HCT116 (cell line): ENCODE results near the gene TIMM50. TPM values are rescaled to one million over a fixed set of nuclear protein-coding genes. Genes with fewer than 3 reads are reported as not detected.

Experiments
- ATAC-seq: fragments of 200-7000 bp; cut with Tn5 transposase; 2 replicates; pipeline ENCODE4 v1.9.1; 2020; ENCODE audit warnings: mild to moderate bottlenecking, moderate library complexity
- BruUV-seq: library from RNA; stranded (reverse); fragments of 400-500 nt; replicated peaks from 2 replicates; lab custom pipeline; 2021; lab: Mats Ljungman, UMichigan
- CTCF ChIA-PET: fragments of 300-600 bp; sonication (Branson Sonifier 250); formaldehyde crosslinking; loops from one replicate; lab custom pipeline; 2021; ENCODE audit warnings: antibody characterized with exemption; lab: Charles Lee
- POLR2A ChIA-PET: fragments of 300-600, 350-600 bp; sonication (Branson Sonifier 250); formaldehyde crosslinking; loops from one replicate; lab custom pipeline; 2021; ENCODE audit warnings: antibody characterized with exemption; lab: Charles Lee
- RAD21 ChIA-PET, 2 experiments: fragments of 300-600 bp; sonication (Branson Sonifier 250); formaldehyde crosslinking; loops; one replicate each; lab custom pipeline; 2023; ENCODE audit warnings: low total read pairs in 2 of 2; ENCODE audit not compliant: uncharacterized antibody in 2 of 2, unreplicated experiment in 2 of 2, low non-redundant PET in 1 of 2; lab: Charles Lee
- DNase-seq: peaks from one replicate; pipeline ENCODE4 v3.0.0-alpha.2; 2010; ENCODE audit warnings: low read depth, low spot score
- H2AFZ ChIP-seq: fragments of 200-600 bp; shearing (Covaris generic), sonication (generic); 2 replicates; pipeline ENCODE4 v1.6.1; 2017; ENCODE audit warnings: low read depth, mixed run types, mixed read lengths, antibody characterized with exemption, low read length; ENCODE audit not compliant: poor library complexity, severe bottlenecking
- H3K27ac ChIP-seq: 2 replicates; pipeline ENCODE4 v1.5.1; 2012; ENCODE audit warnings: low read depth, low read length
- H3K27me3 ChIP-seq: fragments of 200-600 bp; sonication (generic); 2 replicates; pipeline ENCODE4 v1.6.1; 2016; ENCODE audit warnings: mixed run types, low read length, mixed read lengths; ENCODE audit not compliant: insufficient read depth
- H3K36me3 ChIP-seq, 2 experiments: fragments of 200-500 bp in 1 of 2; fragments of 200-600 bp in 1 of 2; sonication (Bioruptor generic) in 1 of 2; sonication (generic) in 1 of 2; 2 replicates each; pipeline versions ENCODE4 v1.5.1 to v1.6.1; 2014 to 2016; ENCODE audit warnings: low read length in 2 of 2, inconsistent platforms in 1 of 2, mixed read lengths in 1 of 2, mixed run types in 1 of 2; ENCODE audit not compliant: insufficient read depth in 2 of 2, control insufficient read depth in 1 of 2
- H3K4me1 ChIP-seq, 2 experiments: fragments of 200-600 bp in 1 of 2; sonication (generic) in 1 of 2; 2 replicates each; pipeline versions ENCODE4 v1.5.1 to v1.6.1; 2012 to 2017; ENCODE audit warnings: low read length in 2 of 2, inconsistent platforms in 1 of 2, mild to moderate bottlenecking in 1 of 2, mixed read lengths in 1 of 2, mixed run types in 1 of 2, moderate library complexity in 1 of 2; ENCODE audit not compliant: insufficient read depth in 2 of 2, control insufficient read depth in 1 of 2
- H3K4me2 ChIP-seq: fragments of 200-600 bp; sonication (generic); 2 replicates; pipeline ENCODE4 v1.6.1; 2017; ENCODE audit warnings: mixed run types, low read length, mixed read lengths
- H3K4me3 ChIP-seq, 2 experiments: fragments of 200-600 bp in 1 of 2; sonication (generic) in 1 of 2; replicated peaks in 1 of 2; 2 replicates each; pipeline ENCODE4 v1.5.1; 2011 to 2016; ENCODE audit warnings: low read length in 2 of 2, control low read depth in 1 of 2, low read depth in 1 of 2, mild to moderate bottlenecking in 1 of 2, mixed read lengths in 1 of 2, mixed run types in 1 of 2
- H3K79me2 ChIP-seq: fragments of 200-600 bp; sonication (generic); 2 replicates; pipeline ENCODE4 v1.6.1; 2017; ENCODE audit warnings: mild to moderate bottlenecking, mixed run types, low read length, moderate library complexity, mixed read lengths; ENCODE audit not compliant: insufficient read depth
- H3K9ac ChIP-seq: fragments of 200-600 bp; sonication (generic); 2 replicates; pipeline ENCODE4 v1.6.1; 2016; ENCODE audit warnings: low read length, mixed read lengths
- H3K9me2 ChIP-seq: fragments of 200-600 bp; sonication (generic), shearing (Covaris generic); 2 replicates; pipeline ENCODE4 v1.6.1; 2017; ENCODE audit warnings: mixed run types, mild to moderate bottlenecking, moderate library complexity; ENCODE audit not compliant: insufficient read depth
- H3K9me3 ChIP-seq, 2 experiments: fragments of 200-500 bp in 1 of 2; fragments of 200-600 bp in 1 of 2; sonication (Bioruptor generic) in 1 of 2; sonication (generic) in 1 of 2; 2 replicates each; pipeline ENCODE4 v1.6.1; 2014 to 2017; ENCODE audit warnings: low read length in 2 of 2, mixed read lengths in 2 of 2, inconsistent platforms in 1 of 2, low read depth in 1 of 2, mild to moderate bottlenecking in 1 of 2, mixed run types in 1 of 2, moderate library complexity in 1 of 2; ENCODE audit not compliant: control insufficient read depth in 1 of 2, insufficient read depth in 1 of 2
- H4K20me1 ChIP-seq: fragments of 200-600 bp; sonication (generic), shearing (Covaris generic); 2 replicates; pipeline ENCODE4 v1.6.1; 2017; ENCODE audit warnings: mixed run types, mild to moderate bottlenecking, moderate library complexity; ENCODE audit not compliant: insufficient read depth
- CBX3 ChIP-seq: IDR thresholded peaks from 2 replicates; pipeline ENCODE4 v1.6.1; 2012; ENCODE audit warnings: low read depth
- EGR1 ChIP-seq: IDR thresholded peaks from 2 replicates; pipeline ENCODE4 v1.6.1; 2012; ENCODE audit warnings: low read depth
- EZH2phosphoT487 ChIP-seq: fragments of 200-600 bp; IDR thresholded peaks from 2 replicates; pipeline ENCODE4 v1.6.1; 2018; ENCODE audit warnings: antibody characterized with exemption, borderline replicate concordance
- POLR2AphosphoS5 ChIP-seq: IDR thresholded peaks from 2 replicates; pipeline ENCODE4 v1.6.1; 2011; ENCODE audit warnings: mild to moderate bottlenecking, low read depth, low read length, moderate library complexity
- REST ChIP-seq: IDR thresholded peaks from 2 replicates; pipeline ENCODE4 v1.6.1; 2012; ENCODE audit warnings: low read depth
- intact Hi-C: fragments of 100-400 bp; cut with micrococcal nuclease; formaldehyde crosslinking; loops from 2 replicates; pipeline ENCODE4 v1.10.0; 2022
- total RNA-seq: library from RNA; stranded (reverse); gene quantifications from one replicate; pipeline ENCODE4 v1.2.1, GENCODE V29; 2021; ENCODE audit not compliant: unreplicated experiment
- TF ChIP-seq, protein P1 (sequence below), 3 experiments: fragments of 200-600 bp in 1 of 3; sonication (generic) in 1 of 3; IDR thresholded peaks in 2 of 3; conservative IDR thresholded peaks in 1 of 3; 2 replicates each; pipeline ENCODE4 v1.5.1; 2012 to 2017; ENCODE audit warnings: low read depth in 2 of 3, low read length in 2 of 3, antibody characterized with exemption in 1 of 3, borderline replicate concordance in 1 of 3, control low read depth in 1 of 3, mild to moderate bottlenecking in 1 of 3, mixed read lengths in 1 of 3, mixed run types in 1 of 3, moderate library complexity in 1 of 3; ENCODE audit not compliant: insufficient read depth in 1 of 3

TIMM50 gene
- total RNA-seq, 1 experiment from 2014 or later: 111 TPM

GRCh38 chr19:39481229-39481545 lies 549 bp downstream of the TIMM50 start:
- no peaks in the 10 kb centered on the region for H3K27me3 ChIP-seq
- ATAC-seq (peak; percentile 10; the same call in 1 of the 2 replicates), DNase-seq (no peak)
- no peaks in the 10 kb centered on the region for H3K9me3 ChIP-seq
- CTCF ChIA-PET: no interaction called here
- BruUV-seq: no TSS peak
- peaks cover 6 to 16% of the 10 kb centered on the region in 2 experiments for H3K4me1 ChIP-seq
- no peaks in the 10 kb centered on the region for H4K20me1 ChIP-seq
- peak overlapping the region; percentile 100 for H3K9ac ChIP-seq
- peaks cover 53% of the 10 kb centered on the region for H3K79me2 ChIP-seq
- TF ChIP-seq REST (no peak), EZH2phosphoT487 (no peak), POLR2AphosphoS5 (no peak; the same call in 1 of the 2 replicates), CBX3 (no peak), EGR1 (no peak)
- TF ChIP-seq, protein P1, sequence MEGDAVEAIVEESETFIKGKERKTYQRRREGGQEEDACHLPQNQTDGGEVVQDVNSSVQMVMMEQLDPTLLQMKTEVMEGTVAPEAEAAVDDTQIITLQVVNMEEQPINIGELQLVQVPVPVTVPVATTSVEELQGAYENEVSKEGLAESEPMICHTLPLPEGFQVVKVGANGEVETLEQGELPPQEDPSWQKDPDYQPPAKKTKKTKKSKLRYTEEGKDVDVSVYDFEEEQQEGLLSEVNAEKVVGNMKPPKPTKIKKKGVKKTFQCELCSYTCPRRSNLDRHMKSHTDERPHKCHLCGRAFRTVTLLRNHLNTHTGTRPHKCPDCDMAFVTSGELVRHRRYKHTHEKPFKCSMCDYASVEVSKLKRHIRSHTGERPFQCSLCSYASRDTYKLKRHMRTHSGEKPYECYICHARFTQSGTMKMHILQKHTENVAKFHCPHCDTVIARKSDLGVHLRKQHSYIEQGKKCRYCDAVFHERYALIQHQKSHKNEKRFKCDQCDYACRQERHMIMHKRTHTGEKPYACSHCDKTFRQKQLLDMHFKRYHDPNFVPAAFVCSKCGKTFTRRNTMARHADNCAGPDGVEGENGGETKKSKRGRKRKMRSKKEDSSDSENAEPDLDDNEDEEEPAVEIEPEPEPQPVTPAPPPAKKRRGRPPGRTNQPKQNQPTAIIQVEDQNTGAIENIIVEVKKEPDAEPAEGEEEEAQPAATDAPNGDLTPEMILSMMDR (IDR thresholded peaks at IDR 0.05 in 2 of 3, conservative IDR thresholded peaks at IDR 0.05 in 1 of 3; ENCODE audit: borderline replicate concordance in 1 of 3, insufficient read depth in 1 of 3, low read depth in 2 of 3, low read length in 2 of 3): no peak
- POLR2A ChIA-PET: interaction anchor here (1.0 kb wide), 1 partner anchor 46 kb away, joined by 7 read pairs; the partner anchor contains the start of gene RPS16
- H3K4me3 ChIP-seq: peak overlapping the region; percentile 99 to 100
- RAD21 ChIA-PET: no interaction called here
- intact Hi-C loops: no loop called here
- H3K36me3 ChIP-seq: peaks cover 20 to 31% of the 10 kb centered on the region in 2 experiments; a peak in 3 of 4 replicates
- peak overlapping the region; percentile 99 for H3K4me2 ChIP-seq
- H3K27ac ChIP-seq: peak overlapping the region; percentile 87
- no peaks in the 10 kb centered on the region for H3K9me2 ChIP-seq
- no peak overlapping the region for H2AFZ ChIP-seq
